Stomach (tissue), 4 donors: ENCODE measurements around the gene TNKS2.

Experiments used
- CTCF ChIP-seq, 7 experiments: fragments of 450-650 bp in 4 of 7; fragments of 200-600 bp in 3 of 7; sonication (generic) in 3 of 7; IDR thresholded peaks; one replicate each; pipeline ENCODE4 v1.5.1; 2016 to 2019; ENCODE audit warnings: antibody characterized with exemption in 7 of 7, control low read depth in 2 of 7, mild to moderate bottlenecking in 1 of 7
- EP300 ChIP-seq: sonication (generic); formaldehyde crosslinking; IDR thresholded peaks from one replicate; pipeline ENCODE4 v1.6.1; 2017; ENCODE audit warnings: antibody characterized with exemption
- POLR2AphosphoS5 ChIP-seq, 3 donors: sonication (generic); formaldehyde crosslinking; IDR thresholded peaks; one replicate each; pipeline ENCODE4 v1.6.1; 2016; ENCODE audit warnings: antibody characterized with exemption in 3 of 3

- TF ChIP-seq CTCF (IDR thresholded peaks at IDR 0.05), result no peak
- TF ChIP-seq POLR2AphosphoS5 (IDR thresholded peaks at IDR 0.05), result no peak
- no peak for TF ChIP-seq EP300
These were observed 109.7 kb downstream of the TNKS2 start for GRCh38 chr10:91907914-91908336.
